ENCODE results near the gene KBTBD13.

KBTBD13 gene

GRCh38 chr15:65052956-65053355 is 23.6 kb upstream of the KBTBD13 start:
- no peak for DNase-seq

GRCh38 chr15:65054333-65055200 is 22.0 kb upstream of the KBTBD13 start:
- peak; percentile 72 to 78 for DNase-seq

GRCh38 chr15:65055201-65055870 is 21.2 kb upstream of the KBTBD13 start:
- DNase-seq, result no peak

- no peak for DNase-seq
Observed at GRCh38 chr15:65056106-65056505, 20.4 kb upstream of the KBTBD13 start.

- no peak for DNase-seq
Observed at GRCh38 chr15:65056868-65057548, 19.5 kb upstream of the KBTBD13 start.

- no peak for DNase-seq
Observed at GRCh38 chr15:65057549-65057940, 19.0 kb upstream of the KBTBD13 start.

- DNase-seq, result no peak
Observed at GRCh38 chr15:65058394-65059368, 17.9 kb upstream of the KBTBD13 start.

GRCh38 chr15:65059369-65059750 is 17.2 kb upstream of the KBTBD13 start:
- DNase-seq, result no peak

- DNase-seq, result no peak
Observed at GRCh38 chr15:65059931-65060596, 16.5 kb upstream of the KBTBD13 start.

- DNase-seq, result no peak
Observed at GRCh38 chr15:65060641-65061397, 15.7 kb upstream of the KBTBD13 start.

- DNase-seq, result no peak
Observed at GRCh38 chr15:65062061-65062460, 14.5 kb upstream of the KBTBD13 start.

GRCh38 chr15:65062726-65063125 is 13.8 kb upstream of the KBTBD13 start:
- no peak for DNase-seq

- no peak for DNase-seq
Observed at GRCh38 chr15:65066001-65066634, 10.4 kb upstream of the KBTBD13 start.

GRCh38 chr15:65066635-65067316 is 9.8 kb upstream of the KBTBD13 start:
- DNase-seq, result no peak

- DNase-seq, result no peak
Observed at GRCh38 chr15:65067317-65067644, 9.3 kb upstream of the KBTBD13 start.

- no peak for DNase-seq
Observed at GRCh38 chr15:65067645-65068402, 8.7 kb upstream of the KBTBD13 start, which contains the start of gene RASL12. RASL12 (minus strand) TSS chr15:65067991; CDS start chr15:65067835, 156 bp downstream.

- no peak for DNase-seq
Observed at GRCh38 chr15:65068403-65068788, 8.2 kb upstream of the KBTBD13 start.

- DNase-seq, result no peak
Observed at GRCh38 chr15:65069179-65069578, 7.4 kb upstream of the KBTBD13 start.
